Left forelimb (tissue), 1 donor: ENCODE results near the gene PTCD3.

ENCODE experiments used
- DNase-seq: peaks from one replicate; pipeline ENCODE4 v3.0.0-alpha.2; 2018; ENCODE audit warnings: low spot score

The PTCD3 gene

DNA sequence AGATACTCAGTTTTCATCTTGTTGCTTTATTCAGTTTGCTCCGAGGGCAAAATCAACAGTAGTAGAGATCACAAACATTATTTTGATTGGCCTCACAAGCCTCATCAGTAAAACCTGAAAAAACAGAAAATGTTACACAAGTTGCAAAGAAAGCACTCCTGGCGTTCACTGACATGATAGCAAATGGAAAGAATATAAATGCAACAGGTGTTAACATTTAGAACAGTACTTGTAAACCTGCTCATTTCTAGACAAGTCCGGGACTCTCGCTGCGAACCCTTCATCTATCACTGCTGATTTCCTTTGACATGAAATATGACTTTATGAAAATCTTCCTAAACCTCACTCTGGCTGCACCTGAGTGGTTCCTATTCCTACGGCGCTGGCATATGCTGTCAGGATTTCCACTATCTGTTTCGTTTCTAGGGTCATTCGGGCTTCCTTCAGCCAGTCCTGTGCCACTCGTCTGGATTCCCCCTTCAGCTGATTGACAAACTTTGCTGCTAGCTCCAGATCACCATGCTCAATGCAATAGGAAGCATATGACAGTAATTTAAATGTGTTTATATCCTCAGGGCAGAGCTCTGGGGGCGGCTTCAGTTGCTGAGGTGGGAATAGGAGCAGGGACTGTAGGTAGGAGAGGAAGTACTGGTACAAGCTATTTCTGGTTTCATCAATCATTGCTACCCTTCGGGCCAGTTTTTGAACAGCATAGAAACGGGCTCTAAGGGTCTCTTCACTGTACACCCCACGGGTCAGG, 38.1 kb downstream of the PTCD3 start:
- no peak for DNase-seq

DNA sequence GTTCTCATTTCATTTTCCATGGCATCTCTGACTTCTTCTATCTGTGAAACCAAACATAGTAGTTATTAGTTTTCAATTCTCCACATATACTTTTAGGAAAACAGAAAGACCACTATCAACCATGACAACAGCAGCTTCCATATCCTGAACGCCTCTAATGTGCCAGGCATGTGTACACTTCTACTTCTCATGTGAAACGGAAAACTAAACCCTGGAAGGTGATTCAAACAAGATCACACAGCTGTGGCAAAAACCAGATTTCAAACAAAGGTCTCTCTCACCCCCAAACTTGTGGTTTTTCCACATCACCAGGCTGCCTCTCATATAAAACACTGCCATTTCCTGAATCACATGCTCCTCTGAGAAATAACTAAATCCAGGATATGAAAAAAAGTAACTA, 41.8 kb downstream of the PTCD3 start:
- no peak for DNase-seq

DNA sequence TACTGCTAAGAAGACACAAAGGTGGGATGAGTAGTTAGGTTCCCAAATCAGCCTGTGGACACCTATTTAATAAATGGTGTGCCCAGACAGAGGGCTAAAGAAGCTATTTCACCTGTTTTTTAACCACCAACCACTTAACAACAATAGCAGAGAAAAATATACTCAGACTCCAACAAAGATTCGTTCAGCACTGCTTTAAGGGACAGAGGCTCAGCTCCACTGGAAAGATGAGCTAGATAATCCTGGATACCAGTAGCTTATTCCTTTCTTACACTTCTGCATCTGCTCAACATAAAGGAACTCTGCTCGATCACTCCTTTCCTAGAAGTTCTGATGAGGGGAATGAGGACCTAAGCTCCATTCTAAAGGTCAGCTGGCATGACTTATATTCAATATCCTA, 44.5 kb downstream of the PTCD3 start:
- no peak for DNase-seq

DNA sequence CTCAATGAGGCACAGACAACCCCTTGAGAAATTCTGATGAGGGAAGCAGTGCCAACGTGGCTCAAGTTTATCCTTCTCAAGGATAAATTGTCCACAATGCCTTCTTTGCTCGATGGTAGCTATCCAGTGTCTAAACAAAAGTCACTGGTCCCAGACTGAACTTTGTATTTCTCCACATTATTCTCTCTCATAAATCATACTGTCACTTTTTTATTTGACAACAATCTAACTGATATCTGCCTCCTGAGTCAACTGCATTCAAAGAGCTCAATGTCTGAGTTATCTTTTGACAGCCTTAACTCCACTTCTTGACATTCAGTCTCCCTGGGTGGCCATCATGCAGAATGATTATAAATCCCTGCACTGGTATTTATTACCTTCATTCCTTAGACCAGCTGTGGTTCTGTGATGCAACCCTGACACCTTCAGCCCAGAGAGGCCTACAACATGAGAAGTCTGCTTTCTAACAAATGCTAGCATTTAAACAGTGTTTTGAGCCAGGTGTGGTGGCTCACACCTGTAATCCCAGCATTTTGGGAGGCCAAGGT, 51.0 kb downstream of the PTCD3 start:
- DNase-seq = no peak

DNA sequence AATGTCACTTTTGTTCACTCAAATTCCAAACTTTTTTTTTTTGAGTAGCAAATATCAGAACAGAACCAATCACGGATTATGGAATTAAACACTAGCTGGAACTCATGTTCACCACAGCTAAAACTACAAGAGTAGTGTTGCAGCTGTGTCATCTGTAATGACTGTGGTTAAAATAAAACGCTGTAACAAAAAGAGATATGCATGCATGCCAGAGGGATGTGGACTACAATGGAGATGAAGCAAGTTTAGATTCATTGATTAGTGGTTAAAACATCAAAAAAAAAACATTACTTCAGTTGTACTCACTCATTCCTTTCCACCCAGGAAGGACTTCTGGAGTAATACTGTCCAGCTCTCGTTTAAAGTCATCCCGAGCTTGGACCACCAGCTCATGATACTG, 52.3 kb downstream of the PTCD3 start:
- DNase-seq = no peak

DNA sequence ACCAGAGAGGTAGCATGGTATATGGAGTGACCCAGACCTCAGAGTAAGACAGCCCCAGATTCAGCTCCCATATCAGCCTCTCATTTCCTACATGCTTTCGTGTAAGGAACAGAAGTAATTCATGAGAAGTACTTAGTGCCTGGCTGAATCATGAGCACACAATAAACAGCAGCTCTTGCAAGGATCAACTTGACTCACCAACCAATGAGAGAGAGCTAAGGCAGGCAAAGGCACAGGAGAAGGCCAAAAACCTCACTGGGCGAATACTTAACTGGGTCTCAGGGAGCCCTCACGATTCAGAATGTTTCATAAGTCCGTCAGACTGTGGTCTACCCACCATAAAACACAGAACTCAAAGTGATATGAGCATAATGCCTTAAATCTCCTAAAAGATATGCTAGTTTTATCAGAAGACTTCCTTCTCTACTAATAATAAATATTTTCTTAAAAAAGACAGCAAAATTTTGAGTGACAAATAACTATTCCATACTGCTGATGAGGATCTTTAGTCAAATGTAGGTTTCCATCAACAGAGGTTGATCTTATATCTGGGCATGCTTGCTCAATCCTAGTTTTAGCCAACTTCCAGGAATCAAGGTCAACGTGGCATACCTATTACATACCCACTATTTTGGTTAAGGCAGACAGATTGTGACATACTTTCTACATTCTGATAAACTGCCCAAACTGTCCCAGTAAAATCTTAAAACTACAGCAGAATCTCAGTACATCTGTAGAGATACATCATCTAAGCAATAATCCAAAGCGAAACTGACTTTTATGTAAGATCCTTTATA, 54.3 kb downstream of the PTCD3 start:
- no peak for DNase-seq

DNA sequence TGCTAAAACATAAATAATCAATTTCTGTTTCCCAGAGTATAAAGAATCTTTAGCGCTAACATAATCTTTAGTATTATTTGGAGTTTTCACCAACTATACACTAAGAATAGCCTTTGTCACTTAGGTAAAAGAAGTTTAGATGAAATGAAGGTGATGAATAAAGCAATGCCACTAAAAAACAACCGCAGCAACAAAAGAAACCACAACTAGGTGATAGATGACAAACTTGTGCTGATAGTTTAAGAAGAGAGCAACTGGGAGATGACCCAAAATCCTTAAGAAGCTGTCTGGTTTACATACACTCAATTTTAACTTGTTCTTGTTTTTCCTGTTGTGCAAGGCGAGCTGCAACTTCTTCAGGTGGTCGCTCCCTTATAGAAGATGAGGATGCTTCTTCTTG, 64.4 kb downstream of the PTCD3 start:
- no peak for DNase-seq

DNA sequence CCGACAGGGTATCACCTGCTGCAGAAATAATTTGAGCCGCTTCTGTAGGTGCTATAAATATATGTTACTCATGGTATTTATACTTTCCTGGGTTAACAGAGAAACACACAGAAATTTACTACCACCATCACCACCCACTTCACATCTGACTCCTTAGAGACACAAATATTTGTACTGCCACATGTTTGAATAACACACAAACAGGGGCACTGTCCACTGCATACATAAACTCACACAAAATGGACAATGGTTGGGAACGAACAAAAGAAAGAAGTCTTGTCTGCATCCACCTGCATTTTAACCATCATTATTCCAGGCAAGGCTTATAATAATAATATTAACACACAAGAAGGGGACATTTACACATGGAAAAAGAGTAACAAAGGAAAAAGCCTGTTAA, 65.3 kb downstream of the PTCD3 start:
- no peak for DNase-seq

DNA sequence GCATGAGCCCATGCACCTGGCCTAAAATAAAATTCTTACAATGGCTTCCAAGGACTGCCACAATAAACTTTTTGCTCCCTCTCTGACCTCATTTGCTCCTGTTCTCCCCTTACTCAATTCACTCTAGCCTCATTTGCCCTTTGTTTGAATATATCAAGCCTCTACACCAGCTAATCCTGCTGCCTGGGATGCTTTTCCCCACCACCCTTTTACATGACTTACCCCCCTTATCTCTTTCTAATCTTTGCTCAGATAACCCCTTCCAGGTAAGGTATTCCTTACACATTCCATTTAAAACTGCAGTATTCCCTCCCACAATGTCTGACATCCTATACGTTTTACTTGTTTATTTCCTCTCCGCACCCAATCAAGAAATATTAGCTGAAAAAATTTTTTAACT, 66.6 kb downstream of the PTCD3 start:
- DNase-seq = no peak

DNA sequence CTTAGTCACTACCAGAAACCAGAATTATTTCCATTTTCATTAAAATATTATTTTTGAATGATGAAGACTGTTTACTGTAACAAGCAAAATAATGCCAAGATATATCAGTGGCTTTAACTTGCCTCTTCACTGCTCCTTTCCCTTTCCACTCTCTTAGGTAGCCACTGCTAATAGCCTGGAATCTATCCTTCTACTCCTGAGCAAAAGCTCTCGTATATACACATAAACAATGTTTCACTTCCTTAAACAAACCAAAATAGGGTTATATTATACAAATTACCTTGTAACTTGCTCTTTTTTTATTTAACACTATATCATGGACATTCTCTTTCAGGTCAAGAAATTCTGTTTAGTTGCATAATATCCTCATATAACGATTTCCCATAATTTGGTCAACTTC, 68.4 kb downstream of the PTCD3 start:
- DNase-seq = no peak

DNA sequence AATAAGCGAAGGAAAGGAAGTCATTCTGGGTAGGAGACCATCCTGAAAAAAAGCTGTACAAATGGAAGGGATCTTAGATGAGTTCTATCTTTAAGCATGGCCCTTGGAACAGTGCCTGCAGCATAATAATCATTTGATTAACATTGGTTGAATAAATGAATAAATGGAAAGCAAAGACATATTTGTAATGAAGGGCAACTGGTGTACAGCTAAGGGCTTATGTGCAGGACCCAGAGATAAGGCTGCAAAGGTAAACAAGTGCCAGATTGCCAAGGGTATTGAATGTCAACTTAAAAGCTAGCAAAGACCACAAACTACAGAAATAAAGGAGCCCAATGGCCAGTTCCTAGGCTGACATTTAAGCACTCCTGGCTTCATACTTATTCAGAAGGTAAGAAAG, 69.8 kb downstream of the PTCD3 start:
- no peak for DNase-seq

DNA sequence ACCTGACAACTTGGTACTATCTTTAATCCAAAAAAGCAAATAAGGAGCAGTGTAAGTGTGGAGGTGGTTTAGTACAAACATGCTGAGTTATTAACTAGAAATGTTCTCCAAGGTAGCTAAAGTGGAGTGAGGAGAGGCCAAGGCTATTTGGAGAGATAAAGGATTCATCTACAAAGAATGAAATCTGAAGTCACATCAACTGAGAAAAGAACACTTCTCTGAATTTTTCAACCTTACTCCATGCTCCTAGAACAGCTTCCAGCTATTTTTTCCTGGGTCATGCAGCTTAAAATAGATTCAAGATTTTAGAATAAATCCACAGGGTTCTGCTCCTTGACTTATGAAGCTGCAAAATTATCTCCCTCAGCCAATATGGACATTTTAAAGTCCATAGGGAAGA, 70.6 kb downstream of the PTCD3 start:
- DNase-seq = no peak

DNA sequence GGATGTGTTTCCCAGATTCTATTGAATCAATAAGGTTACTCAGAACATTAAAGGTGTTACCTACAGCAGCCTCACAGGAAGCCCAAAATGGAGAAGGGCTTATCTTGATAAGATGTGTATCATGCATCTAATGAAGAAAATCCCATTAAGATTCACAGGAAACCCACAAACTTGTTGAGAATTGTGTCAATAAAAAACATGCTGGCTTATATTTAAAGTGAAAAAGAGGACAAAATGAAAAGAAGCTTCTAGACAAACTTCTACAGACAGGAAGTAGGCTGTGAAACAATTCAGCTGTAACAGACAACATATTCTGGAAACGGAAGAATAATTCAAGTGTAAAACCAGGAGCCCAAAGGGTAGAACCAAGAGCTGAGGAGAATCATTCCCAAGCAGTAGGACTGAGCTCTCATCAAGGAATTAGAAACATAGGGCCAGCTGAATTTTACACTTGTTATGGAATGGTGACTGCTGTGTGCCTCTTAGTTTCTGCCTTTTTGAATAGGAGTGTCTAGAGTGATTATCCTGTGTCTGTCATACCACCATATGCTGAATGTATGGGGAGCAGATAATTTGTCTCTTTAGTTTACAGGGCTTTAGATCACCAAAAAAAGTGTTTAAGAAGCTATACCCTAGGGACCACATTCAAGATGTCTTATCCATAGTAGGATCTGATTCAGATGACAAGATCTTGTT, 79.6 kb downstream of the PTCD3 start:
- no peak for DNase-seq

DNA sequence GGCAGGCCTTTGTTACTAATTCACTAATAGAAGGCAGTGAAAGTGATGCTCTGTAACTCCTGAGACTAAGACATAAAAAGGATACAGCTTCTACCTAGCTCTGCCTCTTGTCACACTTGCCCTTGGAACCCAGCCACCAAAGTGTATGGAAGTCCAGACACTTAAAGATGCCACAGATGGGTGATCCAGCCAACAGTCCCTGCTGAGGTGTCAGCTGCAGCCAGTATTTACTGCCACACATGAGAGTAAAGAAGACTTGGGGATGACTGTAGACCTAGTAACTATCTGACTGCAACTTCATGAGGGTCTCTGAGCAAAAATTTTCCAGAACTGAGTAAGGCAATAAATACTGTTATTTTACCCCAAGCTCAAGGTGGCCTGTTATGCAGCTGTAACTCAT, 80.4 kb downstream of the PTCD3 start:
- no peak for DNase-seq

DNA sequence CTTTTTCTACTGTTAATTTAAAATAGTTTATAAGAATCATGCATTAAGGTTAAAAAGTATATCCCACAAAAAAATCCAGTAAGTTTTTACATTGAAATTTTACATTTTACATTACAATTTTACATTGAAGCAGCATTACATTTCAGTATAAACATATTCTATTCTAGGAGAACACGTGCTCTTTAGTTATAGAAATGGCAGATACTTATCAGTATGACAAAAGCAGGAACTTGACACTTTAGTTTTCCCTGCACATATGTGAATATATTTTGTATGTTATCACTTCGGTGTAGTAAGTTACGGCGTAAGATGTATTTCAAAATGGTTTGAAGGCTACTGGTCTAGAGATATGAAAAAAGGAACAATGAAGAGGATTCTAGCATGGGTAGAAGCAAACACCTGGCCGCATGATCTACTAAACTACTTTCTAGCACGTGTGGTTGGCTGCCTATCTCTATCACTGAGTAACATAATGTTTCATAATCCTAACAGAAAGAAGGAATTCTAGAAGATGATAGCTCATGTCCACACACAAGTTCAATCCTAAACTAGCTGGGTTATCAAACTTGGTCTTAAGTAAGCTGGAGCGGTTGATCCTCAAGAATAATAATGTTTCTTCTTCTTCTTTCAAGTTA, 83.9 kb downstream of the PTCD3 start:
- no peak for DNase-seq
